Stimulated activated CD4-positive, alpha-beta T cell treated with anti-CD3 and anti-CD28 coated beads, Interleukin-12 subunit alpha, Interleukin-12 subunit beta, amount 100 ng/mL, for 48 hours (primary cell): ENCODE measurements around the gene HOXA3.

Experiments used
- DNase-seq, 3 donors: peaks; one replicate each; pipeline ENCODE4 v3.0.0-alpha.2; 2020; ENCODE audit warnings: low read depth in 2 of 3, low spot score in 1 of 3

The HOXA3 gene

DNA sequence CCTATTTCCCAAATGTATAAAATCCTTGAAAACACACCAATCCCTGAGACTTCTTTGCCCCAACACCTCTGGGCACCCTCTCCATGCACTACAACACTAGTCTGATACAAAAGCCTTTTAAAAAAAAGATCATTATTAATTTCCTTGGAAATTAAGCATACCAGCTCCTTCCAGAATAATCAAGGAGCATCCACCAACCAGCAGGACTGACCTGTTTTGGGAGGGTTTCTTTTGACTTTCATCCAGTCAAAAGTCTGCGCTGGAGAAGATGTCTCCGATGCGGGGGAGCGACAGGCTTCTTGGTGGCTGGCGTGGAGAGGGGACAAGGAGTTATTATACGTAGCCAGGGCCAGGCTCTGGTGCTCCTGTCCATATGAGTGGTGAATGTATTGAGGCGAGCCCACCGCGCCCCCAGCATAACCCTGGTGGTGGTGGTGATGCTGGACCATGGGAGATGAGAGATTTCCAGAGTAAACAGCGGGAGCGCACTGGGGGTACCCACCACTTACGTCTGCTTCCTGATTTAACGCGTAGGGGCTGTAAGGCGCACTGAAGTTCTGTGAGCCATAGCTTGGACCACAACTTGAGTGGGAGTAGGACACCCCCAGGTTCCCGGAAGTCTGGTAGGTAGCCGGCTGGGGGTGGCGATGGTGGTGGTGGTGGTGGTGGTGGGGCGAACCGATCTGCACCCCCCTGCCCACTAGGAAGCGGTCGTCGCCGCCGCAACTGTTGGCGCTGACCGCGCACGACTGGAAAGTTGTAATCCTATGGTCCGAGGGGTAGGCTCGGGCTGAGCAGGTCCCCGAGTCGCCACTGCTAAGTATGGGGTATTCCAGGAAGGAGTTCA, 57.1 kb downstream of the HOXA3 start:
- no peak for DNase-seq

- DNase-seq, result no peak
These were observed 57.9 kb downstream of the HOXA3 start for GRCh38 chr7:27094304-27095049.

DNA sequence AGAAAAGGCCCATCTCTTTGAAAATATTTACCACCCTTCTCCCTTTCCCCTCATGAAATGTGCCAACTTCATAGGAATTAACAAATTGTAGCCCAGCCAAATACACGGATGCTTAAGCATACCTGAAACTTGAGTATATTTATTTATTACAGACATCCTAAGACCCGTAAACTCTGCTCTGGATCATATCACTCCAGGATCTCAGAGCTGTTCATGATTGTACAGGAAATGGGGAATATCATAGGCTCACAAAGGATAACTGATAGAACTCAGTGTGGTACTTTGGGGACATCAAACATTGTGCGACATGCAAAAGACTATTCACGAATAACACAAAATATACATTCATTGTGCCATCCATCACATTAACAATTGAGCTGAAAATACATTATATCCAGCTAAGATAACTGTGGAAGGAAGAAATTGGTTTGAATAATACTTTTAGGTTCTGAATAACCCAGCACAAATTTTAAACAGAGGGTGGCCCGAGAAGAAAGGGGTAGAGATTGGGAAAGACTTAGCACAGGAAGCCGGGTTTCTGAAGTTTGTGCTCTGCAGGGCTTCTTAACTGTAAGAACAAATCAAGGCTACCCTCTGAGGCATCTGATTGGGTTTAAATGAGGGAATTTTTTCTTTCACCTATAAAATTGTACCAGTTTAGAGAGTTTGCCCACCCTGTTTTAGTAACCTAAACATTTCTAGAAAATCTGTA, 59.0 kb downstream of the HOXA3 start:
- no peak for DNase-seq

DNA sequence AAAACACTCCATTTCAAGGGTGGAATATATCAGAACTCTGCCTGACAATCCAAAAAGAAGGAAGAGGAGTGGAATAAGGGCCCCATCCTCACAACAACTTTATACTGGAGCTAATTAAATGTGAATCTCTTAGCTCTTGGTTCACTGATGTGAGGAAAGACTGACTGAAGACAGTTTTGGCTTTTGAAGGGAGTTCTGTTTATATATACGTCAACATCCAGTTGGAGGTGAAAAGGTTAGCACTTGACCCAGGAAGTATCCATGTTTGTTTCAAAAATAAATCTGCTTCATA, 59.6 kb downstream of the HOXA3 start:
- no peak for DNase-seq

DNA sequence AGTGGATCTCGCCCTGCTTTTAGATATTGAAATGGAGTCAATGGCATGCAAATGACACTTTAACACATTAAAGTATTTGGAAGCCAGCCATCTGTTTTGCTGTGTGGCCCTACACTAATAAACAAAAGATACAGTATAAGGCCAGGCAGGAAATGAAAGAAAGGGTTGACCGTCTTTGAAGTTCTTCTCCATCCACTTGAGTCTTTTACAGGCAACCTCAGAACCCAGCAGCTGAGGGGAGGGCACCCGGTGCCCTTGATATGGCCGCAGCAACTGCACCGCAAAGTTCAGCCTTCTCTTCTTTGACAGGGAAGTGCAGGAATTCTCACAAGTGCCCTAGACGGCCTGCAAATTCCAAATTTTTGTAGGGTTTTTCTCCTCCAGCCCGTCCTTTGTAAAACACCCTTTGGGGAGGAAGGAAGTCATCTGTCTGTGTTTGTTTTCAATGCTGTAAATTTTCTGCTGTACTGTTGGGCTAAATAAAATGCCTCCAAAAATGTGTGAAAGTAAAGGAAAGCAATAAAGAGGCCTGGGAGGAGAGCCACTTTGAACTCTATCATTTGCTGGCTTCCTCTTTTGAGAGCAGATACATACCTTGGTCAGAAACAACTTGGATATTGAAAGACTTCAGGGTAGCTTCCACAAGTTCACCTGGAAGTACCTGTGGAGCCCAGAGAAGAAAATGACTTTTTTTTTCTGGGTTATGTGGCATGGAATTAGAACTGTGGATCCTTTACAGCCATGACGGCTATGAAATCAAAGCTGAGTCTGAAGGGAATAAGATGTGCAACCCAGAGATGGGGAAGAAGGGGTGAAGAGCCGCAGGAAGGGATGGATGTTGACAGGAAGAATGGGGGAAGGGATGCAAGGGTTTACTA, 60.2 kb downstream of the HOXA3 start:
- DNase-seq, result no peak

- no peak for DNase-seq
These were observed 61.3 kb downstream of the HOXA3 start for GRCh38 chr7:27091105-27091504.

DNA sequence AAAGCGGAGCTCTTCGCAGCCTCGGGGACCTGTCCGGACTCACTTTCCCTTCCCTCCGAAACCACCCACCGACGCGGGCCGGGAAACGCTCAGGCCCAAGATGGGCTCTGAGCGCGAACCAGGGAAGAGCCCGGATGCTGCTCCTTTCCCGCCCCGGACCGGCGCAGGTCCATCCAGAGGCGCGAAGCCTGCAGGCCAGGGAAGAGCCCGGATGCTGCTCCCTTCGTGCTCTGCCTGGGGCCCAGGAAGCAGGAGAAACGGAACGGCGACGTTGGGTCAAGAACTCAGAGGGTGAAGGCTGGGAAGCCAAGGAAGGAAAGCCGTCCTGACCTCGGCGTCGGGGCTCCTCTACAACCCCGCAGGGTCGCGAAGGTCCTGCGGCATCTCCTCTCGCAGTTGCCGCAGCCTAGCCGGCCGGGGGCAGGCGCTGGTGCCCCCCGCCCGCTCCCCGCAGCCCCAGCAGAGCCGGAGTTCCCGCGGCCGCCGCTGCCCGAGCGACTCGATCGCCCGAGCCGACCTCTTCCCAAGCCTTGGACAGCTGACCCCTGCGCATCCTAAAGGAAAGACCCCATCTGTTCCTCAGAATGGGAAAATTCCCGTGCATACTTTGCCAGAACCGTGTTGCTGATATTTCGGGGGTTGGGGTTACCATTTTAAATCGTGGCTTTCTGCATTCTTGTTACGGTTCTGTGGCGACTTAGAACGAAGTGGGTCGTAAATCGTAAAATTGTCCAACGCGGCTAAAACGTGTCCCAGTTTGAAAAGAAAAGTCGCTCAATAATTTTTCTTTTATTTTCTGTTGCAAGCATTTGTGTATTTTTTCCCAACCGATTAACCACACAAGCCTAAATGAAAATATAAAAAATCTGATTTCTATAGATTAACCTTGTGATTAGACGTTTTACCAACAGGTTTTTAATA, 64.1 kb downstream of the HOXA3 start:
- no peak for DNase-seq

- no peak for DNase-seq
These were observed 68.7 kb downstream of the HOXA3 start for GRCh38 chr7:27083646-27084045.

DNA sequence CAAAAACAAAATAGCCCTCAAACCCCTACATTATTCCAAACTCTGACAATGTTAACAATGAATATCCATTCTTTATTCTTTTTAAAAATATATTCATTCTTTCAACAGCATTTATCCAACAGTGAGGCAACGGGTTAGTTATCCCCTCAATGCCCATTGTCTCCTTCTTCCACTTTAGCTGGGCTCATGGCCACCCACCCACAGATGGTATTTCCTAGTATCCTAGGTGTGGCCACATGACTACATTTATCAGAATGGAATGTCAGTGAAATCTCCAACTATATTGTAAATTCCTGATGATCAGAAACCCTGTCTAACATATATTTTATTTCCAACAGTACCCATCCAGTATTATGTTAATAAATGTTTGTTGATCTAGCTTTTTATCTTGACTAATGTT, 70.2 kb downstream of the HOXA3 start:
- no peak for DNase-seq

GRCh38 chr7:27080844-27081436, 71.4 kb downstream of the HOXA3 start:
- no peak for DNase-seq

DNA sequence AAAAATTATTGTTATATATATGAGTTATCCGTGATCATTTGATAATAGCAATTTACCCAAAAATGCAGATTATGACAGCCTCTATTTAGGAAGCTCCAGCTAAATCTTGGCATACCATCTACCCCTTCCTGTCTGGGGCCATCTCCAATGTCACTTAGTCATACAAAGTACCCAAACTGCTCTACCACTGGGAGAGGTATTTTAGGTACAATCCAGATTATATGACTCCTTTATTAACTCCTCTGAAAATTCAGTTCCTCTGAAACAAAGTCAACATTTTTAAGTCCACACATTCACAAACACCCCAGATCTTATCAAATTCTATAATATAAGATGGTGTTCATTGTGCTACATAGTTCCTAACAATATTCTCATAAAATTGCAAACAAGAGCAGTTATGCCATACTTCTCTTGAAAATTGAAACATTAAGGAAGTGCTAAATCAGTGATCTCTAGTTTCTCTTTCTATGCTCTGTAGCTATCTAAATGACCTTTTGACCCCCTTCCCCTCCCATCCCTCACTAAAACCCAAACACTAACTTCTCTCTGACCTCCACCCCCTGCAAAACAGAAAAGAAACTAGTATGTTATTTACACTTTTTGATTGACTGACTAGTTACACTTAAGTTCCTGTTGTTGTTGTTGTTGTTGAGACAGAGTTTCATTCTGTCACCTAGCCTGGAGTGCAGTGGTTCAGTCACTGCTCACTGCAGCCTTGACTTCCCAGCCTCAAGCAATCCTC, 73.0 kb downstream of the HOXA3 start:
- DNase-seq, result no peak

DNA sequence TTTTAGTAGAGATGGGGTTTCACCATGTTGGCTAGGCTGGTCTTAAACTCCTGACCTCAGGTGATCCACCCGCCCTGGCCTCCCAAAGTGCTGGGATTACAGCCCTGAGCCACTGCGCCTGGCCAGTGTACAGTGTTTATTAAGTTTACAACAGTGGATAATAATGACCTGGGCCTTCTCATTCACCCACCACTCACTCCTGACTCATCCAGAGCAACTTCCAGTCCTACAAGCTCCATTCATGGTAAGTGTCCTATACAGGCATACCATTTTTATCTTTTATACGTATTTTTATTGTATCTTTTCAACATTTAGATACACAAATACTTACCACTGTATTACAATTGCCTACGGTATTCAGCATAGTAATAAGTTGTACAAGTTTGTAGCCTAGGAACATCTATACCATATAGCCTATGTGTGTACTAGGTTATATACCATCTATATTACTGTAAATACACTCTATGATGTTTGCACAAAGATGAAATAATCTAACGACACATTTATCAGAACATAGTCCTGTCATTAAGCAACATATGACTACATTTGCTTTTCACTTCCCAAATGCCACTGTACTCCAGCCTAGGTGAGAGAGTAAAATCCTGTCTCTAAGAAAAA, 73.7 kb downstream of the HOXA3 start:
- no peak for DNase-seq

DNA sequence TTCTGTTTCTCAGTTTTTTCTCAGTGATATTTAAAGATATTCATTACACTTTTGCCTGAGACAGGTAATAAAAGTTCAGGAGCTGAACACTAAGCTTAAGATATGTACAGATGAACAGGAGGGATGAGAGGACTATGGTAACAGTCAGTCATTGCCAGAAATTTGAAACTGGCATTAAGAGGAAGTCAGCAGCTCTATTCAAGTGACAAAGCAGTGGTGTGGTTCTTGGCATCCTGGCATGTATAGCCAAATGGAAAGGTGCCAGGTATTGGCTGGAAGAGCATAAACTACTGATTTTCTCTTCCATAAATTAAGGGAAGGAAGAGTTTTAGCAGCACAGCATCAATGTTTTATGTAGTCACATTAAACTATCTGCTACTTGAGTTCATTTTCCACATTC, 79.3 kb downstream of the HOXA3 start:
- no peak for DNase-seq

GRCh38 chr7:27071622-27072390, 80.6 kb downstream of the HOXA3 start:
- no peak for DNase-seq

GRCh38 chr7:27068259-27068658, 84.1 kb downstream of the HOXA3 start:
- no peak for DNase-seq

DNA sequence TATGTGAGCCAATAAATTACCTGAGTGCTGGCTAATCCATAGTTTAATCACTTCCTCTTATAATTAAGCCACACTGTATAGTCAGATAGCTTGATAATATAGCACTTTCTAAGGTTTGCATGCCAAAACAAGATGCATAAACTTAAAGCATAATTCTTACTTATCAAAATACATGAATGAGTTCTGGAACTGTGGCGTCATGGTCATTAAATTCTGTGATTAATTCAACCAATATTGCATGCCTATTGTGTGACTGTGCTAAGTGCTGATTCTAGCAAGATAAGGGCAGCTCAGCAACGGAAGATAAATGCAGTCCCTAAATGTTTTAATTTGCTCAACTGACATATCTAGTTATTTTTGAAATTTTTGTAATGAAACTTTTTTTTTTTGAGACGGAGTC, 86.2 kb downstream of the HOXA3 start:
- DNase-seq, result no peak

DNA sequence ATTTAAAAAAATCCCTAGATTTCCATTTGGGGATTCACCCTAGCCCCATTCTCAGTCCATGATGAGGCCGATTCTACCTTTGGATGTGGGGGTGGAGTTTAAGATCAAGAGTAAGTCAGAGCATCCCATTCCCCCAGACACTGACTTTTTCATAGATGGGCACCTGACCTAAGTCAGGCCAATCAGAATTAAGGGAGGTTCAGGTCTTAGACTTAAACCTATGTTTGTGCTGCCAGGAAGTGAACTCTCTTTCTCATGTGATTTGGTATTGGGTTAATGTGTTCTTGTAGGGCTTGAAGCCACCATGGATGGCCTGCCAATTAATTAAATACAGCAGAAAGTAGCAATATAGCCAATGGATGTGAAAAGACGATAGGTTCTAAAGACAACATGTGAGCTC, 86.7 kb downstream of the HOXA3 start:
- no peak for DNase-seq

DNA sequence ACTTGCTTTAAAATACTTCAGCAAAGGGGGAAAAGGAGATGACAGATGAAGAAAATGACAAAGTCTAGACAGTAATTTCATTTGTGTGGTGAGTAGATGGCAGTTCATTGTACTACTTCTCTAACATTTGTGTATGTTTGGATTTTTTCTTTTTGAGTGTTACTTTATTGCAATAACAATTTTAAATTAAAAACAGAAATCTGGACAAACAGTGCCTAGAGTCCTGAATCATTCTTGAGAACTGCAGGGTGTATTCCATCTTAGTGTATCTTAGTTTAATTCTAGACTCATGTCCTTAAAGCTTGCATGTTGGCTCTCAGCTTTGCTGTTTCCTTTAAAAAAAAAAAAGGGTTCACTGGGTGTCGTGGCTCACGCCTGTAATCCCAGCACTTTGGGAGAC, 87.7 kb downstream of the HOXA3 start:
- DNase-seq, result no peak
